ENCODE data around the gene DELE1.

GRCh38 chr5:141949511-141949910 lies 25.8 kb downstream of the DELE1 start:
- no peak for TF ChIP-seq CTCF (IDR thresholded peaks at IDR 0.05)
- no peak for TF ChIP-seq EP300 (IDR thresholded peaks at IDR 0.05)
- no peak for TF ChIP-seq POLR2A (IDR thresholded peaks at IDR 0.05)
- TF ChIP-seq POLR2AphosphoS5 (IDR thresholded peaks at IDR 0.05), result no peak

All from stomach (tissue), 4 donors.